ENCODE measurements around the gene HLCS. TPM values are rescaled to one million over a fixed set of nuclear protein-coding genes. Genes with fewer than 3 reads are reported as not detected.

HLCS gene
- total and polyA plus RNA-seq, 8 donors: 15.9 to 25.3 (median 16.7) TPM

DNA sequence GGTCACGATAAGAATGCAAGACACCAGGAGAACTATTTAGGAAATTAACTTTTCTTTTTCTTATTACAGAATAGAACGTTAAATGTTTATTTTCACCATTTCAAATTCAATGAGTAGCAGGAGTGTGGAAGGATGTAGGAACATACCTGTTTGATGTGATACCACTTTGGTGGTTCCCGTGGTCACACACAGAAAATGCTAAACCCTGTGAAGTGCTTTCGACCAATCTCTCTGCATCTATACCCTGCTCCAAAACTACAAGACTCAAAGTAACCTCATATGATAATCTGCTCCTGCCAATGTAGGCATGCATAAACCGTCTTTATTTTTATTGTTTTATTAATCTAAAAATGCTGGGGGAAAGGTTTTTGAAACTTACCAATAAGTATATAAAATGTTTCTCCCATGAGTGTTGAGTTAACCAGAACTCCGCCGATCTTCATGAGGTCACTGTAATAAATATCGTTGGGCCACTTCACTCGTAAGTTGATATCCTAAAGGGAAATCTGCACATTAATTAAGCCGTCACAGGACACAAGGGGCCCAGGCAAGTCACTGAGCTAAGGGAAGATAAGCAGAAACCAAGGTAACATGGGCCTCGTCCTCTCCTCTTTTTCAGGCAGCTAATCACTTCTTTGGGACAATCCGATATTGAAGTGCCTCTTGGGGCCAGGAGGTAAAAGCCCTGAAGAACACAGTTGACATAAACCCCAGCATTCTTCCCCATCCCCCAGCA lies 207.0 kb downstream of the HLCS start:
- TF ChIP-seq, protein P1, sequence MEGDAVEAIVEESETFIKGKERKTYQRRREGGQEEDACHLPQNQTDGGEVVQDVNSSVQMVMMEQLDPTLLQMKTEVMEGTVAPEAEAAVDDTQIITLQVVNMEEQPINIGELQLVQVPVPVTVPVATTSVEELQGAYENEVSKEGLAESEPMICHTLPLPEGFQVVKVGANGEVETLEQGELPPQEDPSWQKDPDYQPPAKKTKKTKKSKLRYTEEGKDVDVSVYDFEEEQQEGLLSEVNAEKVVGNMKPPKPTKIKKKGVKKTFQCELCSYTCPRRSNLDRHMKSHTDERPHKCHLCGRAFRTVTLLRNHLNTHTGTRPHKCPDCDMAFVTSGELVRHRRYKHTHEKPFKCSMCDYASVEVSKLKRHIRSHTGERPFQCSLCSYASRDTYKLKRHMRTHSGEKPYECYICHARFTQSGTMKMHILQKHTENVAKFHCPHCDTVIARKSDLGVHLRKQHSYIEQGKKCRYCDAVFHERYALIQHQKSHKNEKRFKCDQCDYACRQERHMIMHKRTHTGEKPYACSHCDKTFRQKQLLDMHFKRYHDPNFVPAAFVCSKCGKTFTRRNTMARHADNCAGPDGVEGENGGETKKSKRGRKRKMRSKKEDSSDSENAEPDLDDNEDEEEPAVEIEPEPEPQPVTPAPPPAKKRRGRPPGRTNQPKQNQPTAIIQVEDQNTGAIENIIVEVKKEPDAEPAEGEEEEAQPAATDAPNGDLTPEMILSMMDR (IDR thresholded peaks at IDR 0.05): no peak

DNA sequence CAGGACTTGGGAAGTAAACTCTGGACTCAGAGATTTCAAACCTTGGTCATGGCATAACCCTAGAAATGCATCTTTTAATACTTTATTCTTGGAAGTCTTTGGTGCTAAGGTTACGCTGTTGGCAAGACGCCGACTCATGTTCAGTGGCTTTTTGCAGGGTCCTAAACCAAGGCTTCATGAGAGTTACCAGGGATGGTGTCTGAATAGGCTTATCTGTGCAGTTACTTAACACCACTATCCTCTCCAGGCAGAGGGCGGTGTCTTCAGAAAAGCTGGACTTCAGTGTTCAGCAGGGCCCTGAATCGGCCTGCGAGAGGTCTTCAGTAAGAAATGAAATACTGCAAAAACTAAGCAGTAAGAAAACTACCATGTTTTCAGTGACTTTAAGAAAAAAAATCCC lies 209.3 kb downstream of the HLCS start:
- Histone ChIP-seq H3K4me3 (no peak overlapping the region), H3K36me3 (peaks cover 0 to 12% of the 10 kb centered on the region in 2 donors), H3K27me3 (no peaks in the 10 kb centered on the region), H3K4me1 (no peaks in the 10 kb centered on the region), H3K27ac (no peak overlapping the region), H3K9me3 (no peaks in the 10 kb centered on the region)
- intact Hi-C loops (cut with DNase I): no loop called here
- DNase-seq: no peak
- no peak for ATAC-seq
- TF ChIP-seq, protein P1 (IDR thresholded peaks at IDR 0.05): no peak

More for the DNA sequence above, 207.0 kb downstream of the HLCS start:
- Histone ChIP-seq H3K36me3 (no peaks in the 10 kb centered on the region), H3K9me3 (no peaks in the 10 kb centered on the region), H3K4me3 (no peak overlapping the region), H3K4me1 (no peaks in the 10 kb centered on the region), H3K27me3 (no peaks in the 10 kb centered on the region), H3K27ac (no peak overlapping the region)
- intact Hi-C loops (cut with DNase I): no loop called here
- DNase-seq (no peak), ATAC-seq (no peak)

GRCh38 chr21:36756527-36756926 lies 209.9 kb downstream of the HLCS start:
- TF ChIP-seq, protein P1 (IDR thresholded peaks at IDR 0.05): no peak
- no peak overlapping the region for H3K27ac ChIP-seq
- intact Hi-C loops (cut with DNase I): no loop called here
- no peak overlapping the region for H3K4me3 ChIP-seq
- ATAC-seq (no peak), DNase-seq (no peak)
- H3K4me1 ChIP-seq: peaks cover 0 to 3% of the 10 kb centered on the region in 2 donors
- peaks cover 0 to 12% of the 10 kb centered on the region in 2 donors for H3K36me3 ChIP-seq
- no peaks in the 10 kb centered on the region for H3K27me3 ChIP-seq
- no peaks in the 10 kb centered on the region for H3K9me3 ChIP-seq

- DNase-seq (no peak), ATAC-seq (no peak)
- Histone ChIP-seq H3K4me1 (peaks cover 0 to 6% of the 10 kb centered on the region in 2 donors), H3K9me3 (no peaks in the 10 kb centered on the region), H3K4me3 (no peak overlapping the region), H3K27ac (no peak overlapping the region), H3K36me3 (peaks cover 0 to 12% of the 10 kb centered on the region in 2 donors), H3K27me3 (peaks cover 0 to 5% of the 10 kb centered on the region in 2 donors)
- intact Hi-C loops (cut with DNase I): no loop called here
- TF ChIP-seq, protein P1 (IDR thresholded peaks at IDR 0.05): no peak
These were observed 212.1 kb downstream of the HLCS start for GRCh38 chr21:36754241-36754898.

GRCh38 chr21:36753556-36753955 lies 212.9 kb downstream of the HLCS start:
- no peak overlapping the region for H3K4me3 ChIP-seq
- peaks cover 5 to 13% of the 10 kb centered on the region in 2 donors for H3K27me3 ChIP-seq
- no peak overlapping the region for H3K27ac ChIP-seq
- TF ChIP-seq, protein P1 (IDR thresholded peaks at IDR 0.05): no peak
- ATAC-seq: no peak
- no peak for DNase-seq
- peaks cover 0 to 12% of the 10 kb centered on the region in 2 donors for H3K36me3 ChIP-seq
- no peaks in the 10 kb centered on the region for H3K9me3 ChIP-seq
- intact Hi-C loops (cut with DNase I): no loop called here
- peaks cover 0 to 6% of the 10 kb centered on the region in 2 donors for H3K4me1 ChIP-seq
